Left lung (tissue), 14 donors: Measurements from ENCODE around the gene CYP39A1. TPM values are rescaled to one million over a fixed set of nuclear protein-coding genes. Genes with fewer than 3 reads are reported as not detected.

Experiments
- ATAC-seq: fragments of 200-7000 bp; cut with Tn5 transposase; one replicate; pipeline ENCODE4 v1.9.1; 2020; ENCODE audit warnings: moderate library complexity
- DNase-seq, 4 donors: peaks; one replicate each; pipeline ENCODE4 v3.0.0-alpha.2; 2013 to 2020
- H3K27ac ChIP-seq, 2 donors: fragments of 200-600 bp; sonication (generic) in 1 of 2; one replicate each; pipeline versions ENCODE4 v1.5.0 to v1.8.0; 2020 to 2021
- H3K27me3 ChIP-seq, 2 donors: fragments of 200-600 bp; sonication (generic) in 1 of 2; one replicate each; pipeline versions ENCODE4 v1.5.0 to v1.8.0; 2020 to 2021
- H3K36me3 ChIP-seq, 2 donors: fragments of 200-600 bp; sonication (generic) in 1 of 2; one replicate each; pipeline versions ENCODE4 v1.5.0 to v1.8.0; 2020 to 2021
- H3K4me1 ChIP-seq, 2 donors: fragments of 200-600 bp; one replicate each; pipeline ENCODE4 v1.8.0; 2021
- H3K4me3 ChIP-seq, 2 donors: fragments of 200-600 bp; sonication (generic) in 1 of 2; one replicate each; pipeline versions ENCODE4 v1.5.0 to v1.8.0; 2020 to 2021; ENCODE audit warnings: mild to moderate bottlenecking in 1 of 2
- H3K9me3 ChIP-seq, 2 donors: fragments of 200-600 bp; sonication (generic) in 1 of 2; one replicate each; pipeline versions ENCODE4 v1.5.0 to v1.8.0; 2020 to 2021
- CTCF ChIP-seq, 2 donors: fragments of 200-600 bp; sonication (generic) in 1 of 2; IDR thresholded peaks; one replicate each; pipeline versions ENCODE4 v1.5.0 to v1.8.0; 2021; ENCODE audit warnings: antibody characterized with exemption in 2 of 2
- intact Hi-C, 2 donors: fragments of 100-400 bp; cut with DNase I; formaldehyde crosslinking; loops; one replicate each; pipeline versions ENCODE4 v1.11.2 to v1.14.2; 2022
- long read RNA-seq, 12 donors: library from polyadenylated mRNA in 2 of 12; unstranded in 2 of 12; transcript quantifications; one replicate each; pipeline ENCODE4 v2.0.0 and lab custom pipeline, GENCODE V29; 2019 to 2026
- polyA plus RNA-seq, 6 donors: library from polyadenylated mRNA; unstranded; fragments of 120-200 nt; gene quantifications; one replicate each; pipeline ENCODE4 v1.2.1, GENCODE V29; 2013; ENCODE audit not compliant: insufficient read length in 6 of 6
- total RNA-seq, 2 donors: library from RNA; stranded (reverse); fragmentation: NEBNext Ultra II Directional; extraction: Animal tissue kit (Norgen Biotek cat#: 25700); gene quantifications; one replicate each; pipeline ENCODE4 v1.2.1, GENCODE V29; 2021
- donor health status: DM: no; HTN: yes; CAD: no.
- donor health status: DM: no; HTN: no; CAD: no.

CYP39A1 gene
- 10 to 100 TPM in 1 of 2 donors, 1 to 10 TPM in 1; 4.5 to 11.8 TPM for total RNA-seq
- 10 to 100 TPM in 3 of 6 donors, 1 to 10 TPM in 3; 8.2 to 11.9 (median 9.8) TPM for polyA plus RNA-seq
- long read RNA-seq, donor 1 = 0 reads
- long read RNA-seq, donor 2, partial matches to known transcripts = 0 of 1 reads
- long read RNA-seq, donor 2, other reads (novel, unspliced or antisense) = 0 of 1 reads
- long read RNA-seq, donor 3, partial matches to known transcripts = 0 of 2 reads
- long read RNA-seq, donor 3, other reads (novel, unspliced or antisense) = 0 of 2 reads
- long read RNA-seq, donor 4, partial matches to known transcripts = 2 of 6 reads
- long read RNA-seq, donor 4, other reads (novel, unspliced or antisense) = 2 of 6 reads
- long read RNA-seq, donor 5, partial matches to known transcripts = 21 of 21 reads
- long read RNA-seq, donor 5, other reads (novel, unspliced or antisense) = 0 of 21 reads
- long read RNA-seq, donor 6 = 0 reads
- long read RNA-seq, donor 7, partial matches to known transcripts = 52 of 52 reads
- long read RNA-seq, donor 7, other reads (novel, unspliced or antisense) = 0 of 52 reads
- long read RNA-seq, donor 8, partial matches to known transcripts = 0 of 1 reads
- long read RNA-seq, donor 8, other reads (novel, unspliced or antisense) = 0 of 1 reads
- long read RNA-seq, donor 9 = 0 reads
- long read RNA-seq, donor 10 = 0 reads
- long read RNA-seq, donor 11 = 0 reads
- long read RNA-seq, donor 12, partial matches to known transcripts = 45 of 45 reads
- long read RNA-seq, donor 12, other reads (novel, unspliced or antisense) = 0 of 45 reads

GRCh38 chr6:46652603-46653438, at the start of gene CYP39A1, which contains the start of gene SLC25A27:
TSS of gene CYP39A1 (minus strand) at chr6:46652818. CDS start at chr6:46652582, 236 bp downstream.
TSS of gene SLC25A27 (plus strand) at chr6:46652975. CDS start at chr6:46653193, 218 bp downstream.
- Histone ChIP-seq H3K4me1 (peaks cover 0 to 16% of the 10 kb centered on the region in 2 donors), H3K27me3 (peaks cover 0 to 41% of the 10 kb centered on the region in 2 donors), H3K27ac (peak within 1 kb of the TSS; percentile 72 to 87), H3K4me3 (peak within 1 kb of the TSS; percentile 74 to 89), H3K36me3 (no peaks in the 10 kb centered on the region), H3K9me3 (no peaks in the 10 kb centered on the region)
- no peak for TF ChIP-seq CTCF (IDR thresholded peaks at IDR 0.05)
- DNase-seq = peak; percentile 92 to 98 (median 96)
- intact Hi-C loops = no loop called here
- peak; percentile 99 for ATAC-seq

- Histone ChIP-seq H3K4me3 (no peak overlapping the region), H3K9me3 (no peaks in the 10 kb centered on the region), H3K4me1 (no peaks in the 10 kb centered on the region), H3K36me3 (no peaks in the 10 kb centered on the region), H3K27ac (no peak overlapping the region), H3K27me3 (no peaks in the 10 kb centered on the region)
- ATAC-seq (no peak), DNase-seq (no peak)
- intact Hi-C loops = no loop called here
- TF ChIP-seq CTCF (IDR thresholded peaks at IDR 0.05) = no peak
Observed at GRCh38 chr6:46699970-46700369, 47.4 kb upstream of the CYP39A1 start.

- H3K4me1 ChIP-seq = no peaks in the 10 kb centered on the region
Observed at GRCh38 chr6:46690911-46691451, 38.4 kb upstream of the CYP39A1 start.

GRCh38 chr6:46690141-46690755, 37.6 kb upstream of the CYP39A1 start:
- Histone ChIP-seq H3K4me3 (no peak overlapping the region), H3K36me3 (no peaks in the 10 kb centered on the region), H3K9me3 (peaks cover 0 to 8% of the 10 kb centered on the region in 2 donors), H3K27ac (no peak overlapping the region), H3K4me1 (no peaks in the 10 kb centered on the region), H3K27me3 (no peaks in the 10 kb centered on the region)
- peak in 2 of 4 donors; percentile 53 to 78 for DNase-seq
- no peak for TF ChIP-seq CTCF (IDR thresholded peaks at IDR 0.05)
- ATAC-seq = no peak
- intact Hi-C loops = no loop called here

More at GRCh38 chr6:46690911-46691451, 38.4 kb upstream of the CYP39A1 start:
- intact Hi-C loops = no loop called here
- no peaks in the 10 kb centered on the region for H3K36me3 ChIP-seq
- peaks cover 0 to 8% of the 10 kb centered on the region in 2 donors for H3K9me3 ChIP-seq
- no peak for TF ChIP-seq CTCF (IDR thresholded peaks at IDR 0.05)
- H3K27ac ChIP-seq = no peak overlapping the region
- H3K27me3 ChIP-seq = no peaks in the 10 kb centered on the region
- no peak overlapping the region for H3K4me3 ChIP-seq
- DNase-seq = peak in 1 of 4 donors; percentile 17
- ATAC-seq = no peak
